Astrocyte of the hippocampus (primary cell): ENCODE results near the gene TTLL11.
A peak's percentile ranks its signal among the peaks of the same experiment; 100 is the strongest.

Experiments used
- DNase-seq: peaks from one replicate; pipeline ENCODE4 v3.0.0; 2011; ENCODE audit warnings: low read depth, low spot score

Gene TTLL11

GRCh38 chr9:122109035-122109813 lies 16.1 kb upstream of the TTLL11 start:
- DNase-seq: no peak

- no peak for DNase-seq
These were observed 14.2 kb upstream of the TTLL11 start for GRCh38 chr9:122107291-122107805.

- DNase-seq: no peak
These were observed 13.5 kb upstream of the TTLL11 start for GRCh38 chr9:122106576-122106975.

- DNase-seq: no peak
These were observed 10.9 kb upstream of the TTLL11 start for GRCh38 chr9:122103985-122104384.

GRCh38 chr9:122102156-122102555 lies 9.0 kb upstream of the TTLL11 start:
- no peak for DNase-seq

- no peak for DNase-seq
These were observed 7.6 kb upstream of the TTLL11 start for GRCh38 chr9:122100756-122101155.

GRCh38 chr9:122099271-122099869 lies 6.3 kb upstream of the TTLL11 start:
- DNase-seq: peak; percentile 87

- DNase-seq: no peak
These were observed 4.7 kb upstream of the TTLL11 start for GRCh38 chr9:122097679-122098315.

- DNase-seq: no peak
These were observed 3.7 kb upstream of the TTLL11 start for GRCh38 chr9:122096620-122097415.

- peak; percentile 75 for DNase-seq
These were observed 2.1 kb upstream of the TTLL11 start for GRCh38 chr9:122095010-122095767.

GRCh38 chr9:122091682-122092592 lies 1.2 kb downstream of the TTLL11 start:
- DNase-seq: no peak

GRCh38 chr9:122090981-122091380 lies 2.1 kb downstream of the TTLL11 start:
- no peak for DNase-seq

GRCh38 chr9:122090287-122090883 lies 2.7 kb downstream of the TTLL11 start:
- no peak for DNase-seq

- DNase-seq: no peak
These were observed 4.0 kb downstream of the TTLL11 start for GRCh38 chr9:122088880-122089706.

GRCh38 chr9:122087406-122088200 lies 5.5 kb downstream of the TTLL11 start:
- DNase-seq: peak; percentile 25

- DNase-seq: no peak
These were observed 6.2 kb downstream of the TTLL11 start for GRCh38 chr9:122086873-122087272.

- DNase-seq: no peak
These were observed 7.8 kb downstream of the TTLL11 start for GRCh38 chr9:122085260-122085659.
